GM12878 (cell line): ENCODE results near the gene USP12. TPM values are rescaled to one million over a fixed set of nuclear protein-coding genes. Genes with fewer than 3 reads are reported as not detected.

Source experiments
- ATAC-seq: fragments of 200-7000 bp; cut with Tn5 transposase; 3 replicates; pipeline ENCODE4 v1.9.1; 2020; ENCODE audit warnings: mild to moderate bottlenecking, moderate library complexity
- BruUV-seq: library from RNA; stranded (reverse); fragments of 400-500 nt; replicated peaks from 2 replicates; lab custom pipeline; 2021; lab: Mats Ljungman, UMichigan
- CTCF ChIA-PET: fragments of 300-600 bp; sonication (Branson Sonifier 250); formaldehyde crosslinking; extraction: SDS; loops from one replicate; lab custom pipeline; 2021; ENCODE audit warnings: inconsistent platforms; lab: Yijun Ruan, JAX
- POLR2A ChIA-PET: fragments of 350-600 bp; formaldehyde crosslinking; extraction: SDS; loops from one replicate; lab custom pipeline; 2021; ENCODE audit warnings: inconsistent platforms; lab: Charles Lee
- RAD21 ChIA-PET: fragments of 300-600 bp; sonication (Branson Sonifier 250); formaldehyde crosslinking; loops from one replicate; lab custom pipeline; 2023; ENCODE audit warnings: antibody characterized with exemption; ENCODE audit not compliant: unreplicated experiment; lab: Charles Lee
- SMC1A ChIA-PET: fragments of 300-600 bp; sonication (Branson Sonifier 250); formaldehyde crosslinking; loops from one replicate; lab custom pipeline; 2023; ENCODE audit not compliant: unreplicated experiment, uncharacterized antibody; lab: Charles Lee
- DNase-seq: peaks from one replicate; pipeline ENCODE4 v3.0.0-alpha.2; 2011; ENCODE audit warnings: low read depth, low spot score
- FAIRE-seq: peaks from 3 replicates; lab custom pipeline; 2011; peaks lifted over from hg19 to GRCh38; lab: Jason Lieb, UNC
- H2AFZ ChIP-seq: 2 replicates; pipeline ENCODE4 v1.6.0; 2011; ENCODE audit warnings: low read depth, low read length, control low read depth; ENCODE audit not compliant: control insufficient read depth
- H3K27ac ChIP-seq: 2 replicates; pipeline ENCODE4 v1.5.1; 2011; ENCODE audit warnings: control low read depth; ENCODE audit not compliant: control insufficient read depth, insufficient read depth
- H3K27me3 ChIP-seq, 2 experiments: replicated peaks in 1 of 2; 2 replicates each; pipeline versions ENCODE4 v1.6.0 to v1.6.1; 2011; ENCODE audit warnings: low read length in 1 of 2; ENCODE audit not compliant: control insufficient read depth in 2 of 2, insufficient read depth in 2 of 2
- H3K36me3 ChIP-seq, 2 experiments: 2 replicates each; pipeline ENCODE4 v1.5.1; 2011; ENCODE audit warnings: low read length in 1 of 2; ENCODE audit not compliant: control insufficient read depth in 2 of 2, insufficient read depth in 2 of 2
- H3K4me1 ChIP-seq: 2 replicates; pipeline ENCODE4 v1.6.1; 2011; ENCODE audit warnings: mild to moderate bottlenecking, low read length, moderate library complexity, mixed read lengths; ENCODE audit not compliant: control insufficient read depth, insufficient read depth
- H3K4me2 ChIP-seq: 2 replicates; pipeline ENCODE4 v1.6.0; 2011; ENCODE audit warnings: control low read depth; ENCODE audit not compliant: control insufficient read depth, insufficient read depth
- H3K4me3 ChIP-seq: fragments of 200-600 bp; sonication (generic); 2 replicates; pipeline ENCODE4 v1.5.1; 2016
- H3K79me2 ChIP-seq: 2 replicates; pipeline ENCODE4 v1.6.0; 2011; ENCODE audit warnings: low read length; ENCODE audit not compliant: control insufficient read depth, insufficient read depth
- H3K9ac ChIP-seq: 2 replicates; pipeline ENCODE4 v1.8.0; 2011; ENCODE audit warnings: low read length, control low read depth, mixed read lengths; ENCODE audit not compliant: control insufficient read depth, insufficient read depth
- H3K9me3 ChIP-seq: replicated peaks from 3 replicates; pipeline ENCODE4 v1.5.1; 2011; ENCODE audit warnings: mild to moderate bottlenecking, low read length; ENCODE audit not compliant: control insufficient read depth, insufficient read depth
- H4K20me1 ChIP-seq: 2 replicates; pipeline ENCODE4 v1.6.0; 2011; ENCODE audit not compliant: control insufficient read depth, insufficient read depth
- ASH2L ChIP-seq: fragments of 300-600, 200-600 bp; sonication (generic); IDR thresholded peaks from 2 replicates; pipeline ENCODE4 v1.6.1; 2017; ENCODE audit warnings: low read depth, mild to moderate bottlenecking, borderline replicate concordance
- CUX1 ChIP-seq: IDR thresholded peaks from 2 replicates; pipeline ENCODE4 v1.6.1; 2012; ENCODE audit warnings: improper control_type of control experiment, low read depth, low read length; ENCODE audit not compliant: insufficient replicate concordance
- EP300 ChIP-seq, 2 experiments: fragments of 150-350 bp in 1 of 2; IDR thresholded peaks; 2 replicates each; pipeline ENCODE4 v1.6.1; 2011 to 2012; ENCODE audit warnings: low read depth in 2 of 2, low read length in 2 of 2, borderline replicate concordance in 1 of 2, improper control_type of control experiment in 1 of 2, inconsistent platforms in 1 of 2; ENCODE audit not compliant: control insufficient read depth in 1 of 2
- FOXK2 ChIP-seq: fragments of 450-650 bp; IDR thresholded peaks from 2 replicates; pipeline ENCODE4 v1.6.1; 2017; ENCODE audit warnings: mild to moderate bottlenecking, moderate library complexity
- IKZF2 ChIP-seq, 2 experiments: fragments of 450-650 bp; IDR thresholded peaks; 2 replicates each; pipeline ENCODE4 v1.6.1; 2017; ENCODE audit warnings: mild to moderate bottlenecking in 2 of 2, moderate library complexity in 2 of 2
- JUND ChIP-seq: IDR thresholded peaks from 2 replicates; pipeline ENCODE4 v1.6.1; 2012; ENCODE audit warnings: low read depth, mild to moderate bottlenecking, low read length, improper control_type of control experiment, moderate library complexity
- MEF2B ChIP-seq: fragments of 450-650 bp; IDR thresholded peaks from 2 replicates; pipeline ENCODE4 v1.6.1; 2018; ENCODE audit warnings: mild to moderate bottlenecking, moderate library complexity; ENCODE audit not compliant: partially characterized antibody, poor library complexity, severe bottlenecking
- RFX5 ChIP-seq: IDR thresholded peaks from 2 replicates; pipeline ENCODE4 v1.6.1; 2011; ENCODE audit warnings: low read depth, low read length, improper control_type of control experiment
- TARDBP ChIP-seq: IDR thresholded peaks from 2 replicates; pipeline ENCODE4 v1.6.1; 2016; ENCODE audit warnings: borderline replicate concordance
- TCF3 ChIP-seq: IDR thresholded peaks from 2 replicates; pipeline ENCODE4 v1.6.1; 2012; ENCODE audit warnings: low read depth, mild to moderate bottlenecking, low read length, borderline replicate concordance; ENCODE audit not compliant: insufficient read depth
- ZNF592 ChIP-seq: fragments of 450-650 bp; IDR thresholded peaks from 2 replicates; pipeline ENCODE4 v1.6.1; 2017; ENCODE audit warnings: mild to moderate bottlenecking, moderate library complexity
- WGBS: methylation state at CpG from one replicate; pipeline ENCODE4 v1.1.6; 2016; ENCODE audit warnings: low lambda C conversion rate; ENCODE audit not compliant: insufficient replicate concordance, insufficient coverage; ENCODE audit errors: missing lambda C conversion rate; 5-methylcytosine and 5-hydroxymethylcytosine counted together
- in situ Hi-C: fragments of 300-500 bp; cut with MboI; formaldehyde crosslinking; loops from 9 replicates; pipeline ENCODE4 v1.14.3; 2018; ENCODE audit warnings: mixed read lengths
- intact Hi-C: fragments of 100-400 bp; cut with micrococcal nuclease; formaldehyde crosslinking; loops from one replicate; pipeline ENCODE4 v1.14.2; 2022; ENCODE audit not compliant: unreplicated experiment
- polyA plus RNA-seq, 11 experiments: library from polyadenylated mRNA; depleted of rRNA in 4 of 11; unstranded in 6 of 11; stranded (reverse) in 5 of 11; fragments of >200 nt; fragmentation: Nextera tagmentation in 4 of 11; fragmentation: Illumina TruSeq in 1 of 11; extraction: Ambion mirVana in 4 of 11; extraction: Trizol in 1 of 11; gene quantifications; 1 replicate in 1 of 11; 2 replicates in 10 of 11; pipeline versions ENCODE4 v1.2.1 to v1.2.3, GENCODE V29; 2011 to 2016; ENCODE audit warnings: inconsistent platforms in 2 of 11, missing spikeins in 2 of 11, low read depth in 1 of 11
- total RNA-seq, 4 experiments: library from RNA; depleted of rRNA in 3 of 4; stranded (reverse); fragments of >200 nt in 3 of 4; fragmentation: Illumina TruSeq in 1 of 4; extraction: Trizol in 1 of 4; gene quantifications; 2 replicates each; pipeline versions ENCODE4 v1.2.1 to v1.2.3, GENCODE V29; 2013 to 2021

USP12 gene
- total and polyA plus RNA-seq, 10 of the 15 experiments (the other 5 are each of a cell fraction or from before 2014, with no cell fraction given) = 3.5 to 32.2 (median 24.6) TPM

GRCh38 chr13:27027086-27027667 is 144.4 kb downstream of the USP12 start:
- no peak for DNase-seq
- intact Hi-C loops = no loop called here
- RAD21 ChIA-PET = no interaction called here
- TF ChIP-seq ASH2L (no peak), TCF3 (no peak), TARDBP (no peak), JUND (no peak), IKZF2 (IDR thresholded peaks at IDR 0.05) (no peak), CUX1 (no peak), FOXK2 (no peak), ZNF592 (no peak), EP300 (IDR thresholded peaks at IDR 0.05; ENCODE audit: borderline replicate concordance in 1 of 2, control insufficient read depth in 1 of 2, low read depth in 2 of 2, low read length in 2 of 2) (no peak), RFX5 (no peak), MEF2B (no peak)

More at GRCh38 chr13:27027086-27027667, 144.4 kb downstream of the USP12 start:
- CTCF ChIA-PET = no interaction called here
- no peak overlapping the region for H3K4me3 ChIP-seq
- no peaks in the 10 kb centered on the region for H3K27me3 ChIP-seq
- BruUV-seq = no TSS peak
- no peaks in the 10 kb centered on the region; the same call in 1 of the 2 replicates for H3K4me1 ChIP-seq
- ATAC-seq = no peak
- H3K79me2 ChIP-seq = no peaks in the 10 kb centered on the region
- H3K9ac ChIP-seq = no peak overlapping the region
- in situ Hi-C loops = no loop called here
- FAIRE-seq = no peak
- H3K36me3 ChIP-seq = no peaks in the 10 kb centered on the region
- no peaks in the 10 kb centered on the region for H4K20me1 ChIP-seq
- POLR2A ChIA-PET = no interaction called here
- no peaks in the 10 kb centered on the region for H3K9me3 ChIP-seq
- H2AFZ ChIP-seq = no peak overlapping the region
- 59% methylated on average over 3 of the region's 3 CpGs for WGBS
- no peak overlapping the region for H3K4me2 ChIP-seq
- H3K27ac ChIP-seq = no peak overlapping the region
- SMC1A ChIA-PET = interaction anchor here (0.6 kb wide), 1 partner anchor 59 kb away, joined by 4 read pairs; no protein-coding TSS in a partner anchor
